GM12878 (cell line): Measurements from ENCODE around the gene ARL5C. TPM values are rescaled to one million over a fixed set of nuclear protein-coding genes. Genes with fewer than 3 reads are reported as not detected.
"Not testable (repeated sequence)": the region's sequence is repeated elsewhere in the genome, so short reads cannot be mapped to it uniquely, and the experiment has no call there.

Experiments used
- ATAC-seq: fragments of 200-7000 bp; cut with Tn5 transposase; 3 replicates; pipeline ENCODE4 v1.9.1; 2020; ENCODE audit warnings: mild to moderate bottlenecking, moderate library complexity
- BruUV-seq: library from RNA; stranded (reverse); fragments of 400-500 nt; replicated peaks from 2 replicates; lab custom pipeline; 2021; lab: Mats Ljungman, UMichigan
- CTCF ChIA-PET: fragments of 300-600 bp; sonication (Branson Sonifier 250); formaldehyde crosslinking; extraction: SDS; loops from one replicate; lab custom pipeline; 2021; ENCODE audit warnings: inconsistent platforms; lab: Yijun Ruan, JAX
- POLR2A ChIA-PET: fragments of 350-600 bp; formaldehyde crosslinking; extraction: SDS; loops from one replicate; lab custom pipeline; 2021; ENCODE audit warnings: inconsistent platforms; lab: Charles Lee
- RAD21 ChIA-PET: fragments of 300-600 bp; sonication (Branson Sonifier 250); formaldehyde crosslinking; loops from one replicate; lab custom pipeline; 2023; ENCODE audit warnings: antibody characterized with exemption; ENCODE audit not compliant: unreplicated experiment; lab: Charles Lee
- SMC1A ChIA-PET: fragments of 300-600 bp; sonication (Branson Sonifier 250); formaldehyde crosslinking; loops from one replicate; lab custom pipeline; 2023; ENCODE audit not compliant: unreplicated experiment, uncharacterized antibody; lab: Charles Lee
- DNase-seq: peaks from one replicate; pipeline ENCODE4 v3.0.0-alpha.2; 2011; ENCODE audit warnings: low read depth, low spot score
- FAIRE-seq: peaks from 3 replicates; lab custom pipeline; 2011; peaks lifted over from hg19 to GRCh38; lab: Jason Lieb, UNC
- H2AFZ ChIP-seq: 2 replicates; pipeline ENCODE4 v1.6.0; 2011; ENCODE audit warnings: low read depth, low read length, control low read depth; ENCODE audit not compliant: control insufficient read depth
- H3K27ac ChIP-seq: 2 replicates; pipeline ENCODE4 v1.5.1; 2011; ENCODE audit warnings: control low read depth; ENCODE audit not compliant: control insufficient read depth, insufficient read depth
- H3K27me3 ChIP-seq, 2 experiments: replicated peaks in 1 of 2; 2 replicates each; pipeline versions ENCODE4 v1.6.0 to v1.6.1; 2011; ENCODE audit warnings: low read length in 1 of 2; ENCODE audit not compliant: control insufficient read depth in 2 of 2, insufficient read depth in 2 of 2
- H3K36me3 ChIP-seq, 2 experiments: 2 replicates each; pipeline ENCODE4 v1.5.1; 2011; ENCODE audit warnings: low read length in 1 of 2; ENCODE audit not compliant: control insufficient read depth in 2 of 2, insufficient read depth in 2 of 2
- H3K4me1 ChIP-seq: 2 replicates; pipeline ENCODE4 v1.6.1; 2011; ENCODE audit warnings: mild to moderate bottlenecking, low read length, moderate library complexity, mixed read lengths; ENCODE audit not compliant: control insufficient read depth, insufficient read depth
- H3K4me2 ChIP-seq: 2 replicates; pipeline ENCODE4 v1.6.0; 2011; ENCODE audit warnings: control low read depth; ENCODE audit not compliant: control insufficient read depth, insufficient read depth
- H3K4me3 ChIP-seq: fragments of 200-600 bp; sonication (generic); 2 replicates; pipeline ENCODE4 v1.5.1; 2016
- H3K79me2 ChIP-seq: 2 replicates; pipeline ENCODE4 v1.6.0; 2011; ENCODE audit warnings: low read length; ENCODE audit not compliant: control insufficient read depth, insufficient read depth
- H3K9ac ChIP-seq: 2 replicates; pipeline ENCODE4 v1.8.0; 2011; ENCODE audit warnings: low read length, control low read depth, mixed read lengths; ENCODE audit not compliant: control insufficient read depth, insufficient read depth
- H3K9me3 ChIP-seq: replicated peaks from 3 replicates; pipeline ENCODE4 v1.5.1; 2011; ENCODE audit warnings: mild to moderate bottlenecking, low read length; ENCODE audit not compliant: control insufficient read depth, insufficient read depth
- H4K20me1 ChIP-seq: 2 replicates; pipeline ENCODE4 v1.6.0; 2011; ENCODE audit not compliant: control insufficient read depth, insufficient read depth
- HCFC1 ChIP-seq: fragments of 150-350 bp; IDR thresholded peaks from 2 replicates; pipeline ENCODE4 v1.6.1; 2014; ENCODE audit warnings: low read length
- WGBS: methylation state at CpG from one replicate; pipeline ENCODE4 v1.1.6; 2016; ENCODE audit warnings: low lambda C conversion rate; ENCODE audit not compliant: insufficient replicate concordance, insufficient coverage; ENCODE audit errors: missing lambda C conversion rate; 5-methylcytosine and 5-hydroxymethylcytosine counted together
- in situ Hi-C: fragments of 300-500 bp; cut with MboI; formaldehyde crosslinking; loops from 9 replicates; pipeline ENCODE4 v1.14.3; 2018; ENCODE audit warnings: mixed read lengths
- intact Hi-C: fragments of 100-400 bp; cut with micrococcal nuclease; formaldehyde crosslinking; loops from one replicate; pipeline ENCODE4 v1.14.2; 2022; ENCODE audit not compliant: unreplicated experiment
- polyA plus RNA-seq, 11 experiments: library from polyadenylated mRNA; depleted of rRNA in 4 of 11; unstranded in 6 of 11; stranded (reverse) in 5 of 11; fragments of >200 nt; fragmentation: Nextera tagmentation in 4 of 11; fragmentation: Illumina TruSeq in 1 of 11; extraction: Ambion mirVana in 4 of 11; extraction: Trizol in 1 of 11; gene quantifications; 1 replicate in 1 of 11; 2 replicates in 10 of 11; pipeline versions ENCODE4 v1.2.1 to v1.2.3, GENCODE V29; 2011 to 2016; ENCODE audit warnings: inconsistent platforms in 2 of 11, missing spikeins in 2 of 11, low read depth in 1 of 11
- total RNA-seq, 4 experiments: library from RNA; depleted of rRNA in 3 of 4; stranded (reverse); fragments of >200 nt in 3 of 4; fragmentation: Illumina TruSeq in 1 of 4; extraction: Trizol in 1 of 4; gene quantifications; 2 replicates each; pipeline versions ENCODE4 v1.2.1 to v1.2.3, GENCODE V29; 2013 to 2021
- TF ChIP-seq, protein P1 (sequence below): IDR thresholded peaks from 2 replicates; pipeline ENCODE4 v1.6.1; 2012; ENCODE audit warnings: low read depth, low read length, improper control_type of control experiment
- TF ChIP-seq, protein P2 (sequence below): IDR thresholded peaks from 2 replicates; pipeline ENCODE4 v1.6.1; 2012; ENCODE audit warnings: low read length, inconsistent platforms

The ARL5C gene
- total and polyA plus RNA-seq, 10 of the 15 experiments (the other 5 are each of a cell fraction or from before 2014, with no cell fraction given), result not detected

DNA sequence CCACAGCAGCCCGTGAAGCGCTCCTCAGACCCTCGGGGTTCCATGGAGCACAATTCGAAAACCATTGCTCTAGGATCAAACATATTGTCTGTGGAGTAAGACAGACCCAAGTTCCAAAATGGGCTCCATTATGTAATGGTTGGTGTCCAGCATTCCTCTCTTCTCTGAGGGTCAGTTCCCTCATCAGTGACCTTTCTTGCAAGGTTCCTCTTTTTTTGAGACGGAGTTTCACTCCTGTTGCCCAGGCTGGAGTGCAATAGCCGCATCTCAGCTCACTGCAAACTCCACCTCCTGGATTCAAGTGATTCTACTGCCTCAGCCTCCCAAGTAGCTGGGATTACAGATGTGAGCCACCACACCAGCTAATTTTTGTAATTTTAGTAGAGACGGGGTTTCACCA, 43.0 kb downstream of the ARL5C start (continued):
- TF ChIP-seq, protein P1, sequence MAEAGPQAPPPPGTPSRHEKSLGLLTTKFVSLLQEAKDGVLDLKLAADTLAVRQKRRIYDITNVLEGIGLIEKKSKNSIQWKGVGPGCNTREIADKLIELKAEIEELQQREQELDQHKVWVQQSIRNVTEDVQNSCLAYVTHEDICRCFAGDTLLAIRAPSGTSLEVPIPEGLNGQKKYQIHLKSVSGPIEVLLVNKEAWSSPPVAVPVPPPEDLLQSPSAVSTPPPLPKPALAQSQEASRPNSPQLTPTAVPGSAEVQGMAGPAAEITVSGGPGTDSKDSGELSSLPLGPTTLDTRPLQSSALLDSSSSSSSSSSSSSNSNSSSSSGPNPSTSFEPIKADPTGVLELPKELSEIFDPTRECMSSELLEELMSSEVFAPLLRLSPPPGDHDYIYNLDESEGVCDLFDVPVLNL, result no peak
- TF ChIP-seq HCFC1, result no peak
- TF ChIP-seq, protein P2, sequence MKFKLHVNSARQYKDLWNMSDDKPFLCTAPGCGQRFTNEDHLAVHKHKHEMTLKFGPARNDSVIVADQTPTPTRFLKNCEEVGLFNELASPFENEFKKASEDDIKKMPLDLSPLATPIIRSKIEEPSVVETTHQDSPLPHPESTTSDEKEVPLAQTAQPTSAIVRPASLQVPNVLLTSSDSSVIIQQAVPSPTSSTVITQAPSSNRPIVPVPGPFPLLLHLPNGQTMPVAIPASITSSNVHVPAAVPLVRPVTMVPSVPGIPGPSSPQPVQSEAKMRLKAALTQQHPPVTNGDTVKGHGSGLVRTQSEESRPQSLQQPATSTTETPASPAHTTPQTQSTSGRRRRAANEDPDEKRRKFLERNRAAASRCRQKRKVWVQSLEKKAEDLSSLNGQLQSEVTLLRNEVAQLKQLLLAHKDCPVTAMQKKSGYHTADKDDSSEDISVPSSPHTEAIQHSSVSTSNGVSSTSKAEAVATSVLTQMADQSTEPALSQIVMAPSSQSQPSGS, result no peak

DNA sequence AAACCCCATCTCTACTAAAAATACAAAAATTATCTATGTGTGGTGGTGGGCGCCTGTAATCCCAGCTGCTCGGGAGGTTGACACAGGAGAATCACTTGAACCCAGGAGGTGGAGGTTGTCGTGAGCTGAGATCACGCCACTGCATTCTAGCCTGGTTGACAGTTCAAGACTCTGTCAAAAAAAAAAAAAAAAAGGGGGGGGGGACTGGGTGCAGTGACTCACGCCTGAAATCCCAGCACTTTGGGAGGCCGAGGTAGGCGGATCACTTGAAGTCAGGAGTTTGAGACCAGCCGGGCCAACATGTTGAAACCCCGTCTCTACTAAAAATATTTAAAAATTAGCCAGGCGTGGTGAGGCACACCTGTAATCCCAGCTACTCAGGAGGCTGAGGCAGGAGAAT, 44.0 kb downstream of the ARL5C start:
- H4K20me1 ChIP-seq, BruUV-seq, DNase-seq, H3K27me3 ChIP-seq, H3K79me2 ChIP-seq, H3K27ac ChIP-seq, in situ Hi-C loops, H3K9me3 ChIP-seq, H3K4me2 ChIP-seq, H3K9ac ChIP-seq, FAIRE-seq, H3K4me3 ChIP-seq, H2AFZ ChIP-seq, H3K36me3 ChIP-seq, POLR2A ChIA-PET, intact Hi-C loops, ATAC-seq: not testable (repeated sequence)
- RAD21 ChIA-PET, result interaction anchor here (1.0 to 1.2 kb wide), 2 partner anchors 31 to 103 kb away, joined by 3 read pairs; no protein-coding TSS in a partner anchor
- CTCF ChIA-PET, result interaction anchor here (0.6 to 1.1 kb wide), 5 partner anchors 11 to 502 kb away, joined by 3 to 5 read pairs (median 3); no protein-coding TSS in a partner anchor
- 51% methylated on average over 9 of the region's 10 CpGs for WGBS
- peaks cover 13% of the 10 kb centered on the region for H3K4me1 ChIP-seq
- SMC1A ChIA-PET, result interaction anchor here (0.6 to 1.1 kb wide), 2 partner anchors 31 to 329 kb away, joined by 3 read pairs; partner anchors contain the start of gene MED1
